ENCODE data around the gene KCNAB1. TPM values are rescaled to one million over a fixed set of nuclear protein-coding genes. Genes with fewer than 3 reads are reported as not detected.

KCNAB1 gene
- total RNA-seq, 1 experiment from 2014 or later: not detected

DNA sequence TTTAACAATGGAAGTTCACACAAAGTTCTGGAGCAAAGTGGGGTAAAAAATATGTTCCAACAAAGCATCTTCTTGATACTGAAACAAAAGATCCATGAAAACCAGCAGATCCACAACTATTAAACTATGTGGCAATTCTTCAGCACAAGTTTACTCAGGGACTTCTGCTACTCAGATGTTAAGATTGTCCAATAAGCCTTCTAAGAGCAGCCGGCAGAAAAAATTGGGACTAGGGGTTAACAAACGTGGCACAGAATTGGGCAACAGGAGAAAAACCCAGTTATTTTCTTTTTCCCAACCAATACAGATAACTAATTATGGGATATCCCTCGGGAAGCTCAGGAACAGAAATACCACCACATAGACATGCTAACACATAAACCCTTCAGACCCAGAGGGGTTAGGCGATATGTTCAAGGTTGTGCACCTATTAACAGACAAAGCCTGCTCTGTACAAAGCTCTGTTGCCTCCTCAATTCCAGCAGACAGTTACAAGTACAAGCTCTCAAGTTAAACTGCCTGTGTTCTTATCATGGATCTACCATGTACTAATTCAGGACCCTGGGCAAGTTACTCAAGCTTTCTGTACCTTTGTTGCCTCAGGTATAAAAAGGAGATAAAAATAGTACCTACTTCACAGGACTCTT lies 427.8 kb downstream of the KCNAB1 start:
- no peak for ATAC-seq
- POLR2A ChIA-PET (ENCODE audit: unreplicated experiment): no interaction called here
- no peak overlapping the region for H3K4me2 ChIP-seq (ENCODE audit: low read length)

DNA sequence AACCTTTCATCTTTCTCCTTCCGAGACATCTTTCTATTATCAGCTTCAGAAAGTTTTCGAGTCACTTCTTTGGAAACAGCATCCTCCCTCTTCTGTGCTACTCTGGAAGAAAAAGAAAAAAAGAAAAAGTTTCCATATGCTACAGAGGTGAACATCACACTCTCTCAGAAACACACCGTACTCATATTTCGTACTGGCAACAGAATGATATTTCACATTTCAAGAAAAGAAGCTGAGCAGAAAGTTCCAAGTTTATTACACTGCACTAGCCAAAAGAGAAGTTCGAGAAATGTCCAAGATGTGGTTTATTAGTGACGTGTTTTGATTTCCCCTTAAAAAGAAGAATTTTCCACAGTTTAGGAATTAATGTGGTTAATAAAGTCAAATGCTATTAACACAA lies 428.5 kb downstream of the KCNAB1 start:
- Histone ChIP-seq H3K9ac (ENCODE audit: low read length) (no peak overlapping the region), H4K20me1 (ENCODE audit: low read length) (peaks cover 23% of the 10 kb centered on the region), H3K9me2 (replicated peaks; ENCODE audit: low read length) (no peaks in the 10 kb centered on the region), H3K79me2 (ENCODE audit: low read length) (peaks cover 100% of the 10 kb centered on the region), H3K4me1 (ENCODE audit: insufficient read depth, low read length) (peaks cover 36% of the 10 kb centered on the region), H3K9me3 (ENCODE audit: low read length) (no peaks in the 10 kb centered on the region), H3K27ac (ENCODE audit: low read length) (no peak overlapping the region), H3K36me3 (ENCODE audit: low read depth, low read length) (peaks cover 90% of the 10 kb centered on the region), H3K4me3 (ENCODE audit: low read length) (no peak overlapping the region), H3F3A (ENCODE audit: low read length, unreplicated experiment) (no peaks in the 10 kb centered on the region), H3K4me2 (ENCODE audit: low read length) (no peak overlapping the region), H2AFZ (ENCODE audit: low read length) (no peak overlapping the region), H3K27me3 (ENCODE audit: low read length) (no peaks in the 10 kb centered on the region)
- POLR2A ChIA-PET (ENCODE audit: unreplicated experiment): no interaction called here
- no peak for ATAC-seq
- no peak for DNase-seq
- CTCF ChIA-PET: no interaction called here
- BruUV-seq (replicated peaks): no TSS peak
- intact Hi-C loops (cut with micrococcal nuclease): no loop called here
- TF ChIP-seq EZH2phosphoT487 (IDR thresholded peaks at IDR 0.05; ENCODE audit: borderline replicate concordance, low read length) (no peak), EZH2 (IDR thresholded peaks at IDR 0.05; ENCODE audit: low read length, unreplicated experiment) (no peak)
- TF ChIP-seq, protein P1, sequence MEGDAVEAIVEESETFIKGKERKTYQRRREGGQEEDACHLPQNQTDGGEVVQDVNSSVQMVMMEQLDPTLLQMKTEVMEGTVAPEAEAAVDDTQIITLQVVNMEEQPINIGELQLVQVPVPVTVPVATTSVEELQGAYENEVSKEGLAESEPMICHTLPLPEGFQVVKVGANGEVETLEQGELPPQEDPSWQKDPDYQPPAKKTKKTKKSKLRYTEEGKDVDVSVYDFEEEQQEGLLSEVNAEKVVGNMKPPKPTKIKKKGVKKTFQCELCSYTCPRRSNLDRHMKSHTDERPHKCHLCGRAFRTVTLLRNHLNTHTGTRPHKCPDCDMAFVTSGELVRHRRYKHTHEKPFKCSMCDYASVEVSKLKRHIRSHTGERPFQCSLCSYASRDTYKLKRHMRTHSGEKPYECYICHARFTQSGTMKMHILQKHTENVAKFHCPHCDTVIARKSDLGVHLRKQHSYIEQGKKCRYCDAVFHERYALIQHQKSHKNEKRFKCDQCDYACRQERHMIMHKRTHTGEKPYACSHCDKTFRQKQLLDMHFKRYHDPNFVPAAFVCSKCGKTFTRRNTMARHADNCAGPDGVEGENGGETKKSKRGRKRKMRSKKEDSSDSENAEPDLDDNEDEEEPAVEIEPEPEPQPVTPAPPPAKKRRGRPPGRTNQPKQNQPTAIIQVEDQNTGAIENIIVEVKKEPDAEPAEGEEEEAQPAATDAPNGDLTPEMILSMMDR (conservative IDR thresholded peaks at IDR 0.05; ENCODE audit: low read depth, low read length): no peak

More for the DNA sequence above, 427.8 kb downstream of the KCNAB1 start:
- H3K4me1 ChIP-seq (ENCODE audit: insufficient read depth, low read length): peaks cover 30% of the 10 kb centered on the region
- H3K27me3 ChIP-seq (ENCODE audit: low read length): no peaks in the 10 kb centered on the region
- H3K27ac ChIP-seq (ENCODE audit: low read length): no peak overlapping the region
- H3K36me3 ChIP-seq (ENCODE audit: low read depth, low read length): peaks cover 97% of the 10 kb centered on the region
- no peak overlapping the region for H2AFZ ChIP-seq (ENCODE audit: low read length)
- no peaks in the 10 kb centered on the region for H3K9me3 ChIP-seq (ENCODE audit: low read length)
- no peak overlapping the region for H3K9ac ChIP-seq (ENCODE audit: low read length)
- no TSS peak for BruUV-seq (replicated peaks)
- H3K4me3 ChIP-seq (ENCODE audit: low read length): no peak overlapping the region
- H4K20me1 ChIP-seq (ENCODE audit: low read length): peaks cover 18% of the 10 kb centered on the region
- H3K9me2 ChIP-seq (replicated peaks; ENCODE audit: low read length): no peaks in the 10 kb centered on the region
- DNase-seq: no peak
- intact Hi-C loops (cut with micrococcal nuclease): no loop called here
- no peaks in the 10 kb centered on the region for H3F3A ChIP-seq (ENCODE audit: low read length, unreplicated experiment)
- CTCF ChIA-PET: no interaction called here
- H3K79me2 ChIP-seq (ENCODE audit: low read length): peaks cover 97% of the 10 kb centered on the region
- TF ChIP-seq EZH2phosphoT487 (IDR thresholded peaks at IDR 0.05; ENCODE audit: borderline replicate concordance, low read length) (no peak), EZH2 (IDR thresholded peaks at IDR 0.05; ENCODE audit: low read length, unreplicated experiment) (no peak)
- TF ChIP-seq, protein P1 (conservative IDR thresholded peaks at IDR 0.05; ENCODE audit: low read depth, low read length): no peak

DNA sequence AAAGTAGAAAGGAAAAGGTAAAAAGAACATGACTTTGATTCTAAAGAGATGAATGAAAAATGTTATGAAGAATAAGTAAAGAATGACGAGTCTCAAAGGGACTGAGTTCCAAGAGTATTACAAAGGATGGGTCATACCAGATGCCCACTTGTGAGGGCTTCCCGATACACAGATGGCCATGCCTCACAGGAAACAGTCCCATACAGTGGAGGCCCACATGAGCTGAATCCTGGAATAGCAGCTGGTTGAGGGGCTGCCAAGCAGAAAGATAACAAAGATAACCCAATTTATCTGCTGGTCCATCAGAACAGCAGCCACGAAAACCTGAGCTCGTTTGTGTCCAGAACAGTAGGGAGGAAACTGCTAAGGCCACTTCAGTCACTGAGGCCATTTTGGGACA lies 430.9 kb downstream of the KCNAB1 start:
- H3K4me2 ChIP-seq (ENCODE audit: low read length): peak overlapping the region; percentile 93
- ChIA-PET CTCF (interaction anchor here (0.5 kb wide), 1 partner anchor 507 kb away, joined by 3 read pairs; no protein-coding TSS in a partner anchor), POLR2A (ENCODE audit: unreplicated experiment) (no interaction called here)
- peaks cover 19% of the 10 kb centered on the region; the same call in 1 of the 2 replicates for H4K20me1 ChIP-seq (ENCODE audit: low read length)
- no peaks in the 10 kb centered on the region for H3K27me3 ChIP-seq (ENCODE audit: low read length)
- no peak for DNase-seq
- peaks cover 87% of the 10 kb centered on the region for H3K79me2 ChIP-seq (ENCODE audit: low read length)
- H3K4me1 ChIP-seq (ENCODE audit: insufficient read depth, low read length): peaks cover 36% of the 10 kb centered on the region
- no TSS peak for BruUV-seq (replicated peaks)
- no peak overlapping the region for H2AFZ ChIP-seq (ENCODE audit: low read length)
- TF ChIP-seq EZH2phosphoT487 (IDR thresholded peaks at IDR 0.05; ENCODE audit: borderline replicate concordance, low read length) (no peak), EZH2 (IDR thresholded peaks at IDR 0.05; ENCODE audit: low read length, unreplicated experiment) (no peak)
- TF ChIP-seq, protein P1 (conservative IDR thresholded peaks at IDR 0.05; ENCODE audit: low read depth, low read length): no peak
- H3K9ac ChIP-seq (ENCODE audit: low read length): no peak overlapping the region
- no peaks in the 10 kb centered on the region for H3F3A ChIP-seq (ENCODE audit: low read length, unreplicated experiment)
- H3K27ac ChIP-seq (ENCODE audit: low read length): peak overlapping the region; percentile 46
- peaks cover 67% of the 10 kb centered on the region for H3K36me3 ChIP-seq (ENCODE audit: low read depth, low read length)
- ATAC-seq: no peak
- intact Hi-C loops (cut with micrococcal nuclease): loop anchor here (10.0 kb wide), 1 partner anchor 234 kb away; no protein-coding TSS in a partner anchor
- H3K9me2 ChIP-seq (replicated peaks; ENCODE audit: low read length): no peaks in the 10 kb centered on the region
- H3K9me3 ChIP-seq (ENCODE audit: low read length): no peaks in the 10 kb centered on the region
- H3K4me3 ChIP-seq (ENCODE audit: low read length): peak overlapping the region; percentile 20; the same call in 1 of the 2 replicates

All from PC-3 (cell line).